Keratinocyte (primary cell): ENCODE results near the gene ABHD2. TPM values are rescaled to one million over a fixed set of nuclear protein-coding genes. Genes with fewer than 3 reads are reported as not detected.

Source experiments
- DNase-seq: peaks from one replicate; pipeline ENCODE4 v3.0.0-alpha.2; 2011; ENCODE audit warnings: low read depth, missing footprints, low spot score
- FAIRE-seq: peaks from 2 replicates; lab custom pipeline; 2011; peaks lifted over from hg19 to GRCh38; lab: Jason Lieb, UNC
- H2AFZ ChIP-seq: 2 replicates; pipeline ENCODE4 v1.6.0; 2012; ENCODE audit warnings: low read length, control low read depth, inconsistent platforms; ENCODE audit not compliant: control insufficient read depth
- H3K27ac ChIP-seq: 2 replicates; pipeline ENCODE4 v1.5.1; 2011; ENCODE audit warnings: low read length; ENCODE audit not compliant: control insufficient read depth, insufficient read depth
- H3K27me3 ChIP-seq: 3 replicates; pipeline ENCODE4 v1.6.0; 2011; ENCODE audit warnings: low read length; ENCODE audit not compliant: control insufficient read depth, insufficient read depth; ENCODE audit errors: extremely low read depth
- H3K36me3 ChIP-seq, 2 experiments: 2 replicates in 1 of 2; 3 replicates in 1 of 2; pipeline ENCODE4 v1.5.1; 2011; ENCODE audit warnings: low read length in 2 of 2, mild to moderate bottlenecking in 1 of 2; ENCODE audit not compliant: control insufficient read depth in 2 of 2, insufficient read depth in 2 of 2; ENCODE audit errors: extremely low read depth in 1 of 2
- H3K4me1 ChIP-seq: 3 replicates; pipeline ENCODE4 v1.5.1; 2011; ENCODE audit warnings: low read length; ENCODE audit not compliant: control insufficient read depth, insufficient read depth; ENCODE audit errors: extremely low read depth
- H3K4me2 ChIP-seq: 3 replicates; pipeline ENCODE4 v1.6.0; 2011; ENCODE audit warnings: low read depth, low read length; ENCODE audit not compliant: control insufficient read depth, insufficient read depth; ENCODE audit errors: extremely low read depth
- H3K4me3 ChIP-seq, 3 experiments: fragments of 200-600 bp in 1 of 3; sonication (generic) in 1 of 3; 2 replicates in 2 of 3; 3 replicates in 1 of 3; pipeline ENCODE4 v1.5.1; 2011 to 2016; ENCODE audit warnings: low read length in 3 of 3, mild to moderate bottlenecking in 3 of 3, control low read depth in 2 of 3, inconsistent platforms in 1 of 3, low read depth in 1 of 3, mixed read lengths in 1 of 3, mixed run types in 1 of 3, moderate library complexity in 1 of 3; ENCODE audit not compliant: control insufficient read depth in 2 of 3, insufficient read depth in 2 of 3; ENCODE audit errors: extremely low read depth in 1 of 3
- H3K79me2 ChIP-seq: 2 replicates; pipeline ENCODE4 v1.6.0; 2012; ENCODE audit warnings: low read length; ENCODE audit not compliant: control insufficient read depth, insufficient read depth
- H3K9ac ChIP-seq: 3 replicates; pipeline ENCODE4 v1.6.0; 2011; ENCODE audit warnings: low read length; ENCODE audit not compliant: control insufficient read depth, insufficient read depth; ENCODE audit errors: extremely low read depth
- H3K9me1 ChIP-seq: 3 replicates; pipeline ENCODE4 v1.6.0; 2011; ENCODE audit warnings: low read length; ENCODE audit not compliant: control insufficient read depth, insufficient read depth; ENCODE audit errors: extremely low read depth
- H3K9me3 ChIP-seq: 2 replicates; pipeline ENCODE4 v1.5.1; 2012; ENCODE audit warnings: low read depth, low read length; ENCODE audit not compliant: control insufficient read depth
- H4K20me1 ChIP-seq: 3 replicates; pipeline ENCODE4 v1.6.0; 2011; ENCODE audit warnings: low read length; ENCODE audit not compliant: control insufficient read depth, insufficient read depth; ENCODE audit errors: extremely low read depth
- EZH2 ChIP-seq: IDR thresholded peaks from one replicate; pipeline ENCODE4 v1.6.1; 2012; ENCODE audit warnings: inconsistent platforms, mild to moderate bottlenecking, low read length, moderate library complexity
- dilution Hi-C: fragments of 300-500 bp; cut with MboI; formaldehyde crosslinking; loops from one replicate; pipeline ENCODE4 v1.7.0; 2020; ENCODE audit warnings: low sequenced_read_pairs; ENCODE audit not compliant: extremely low pct_ligation_motif_present
- polyA plus RNA-seq, 5 experiments: library from polyadenylated mRNA; depleted of rRNA in 3 of 5; stranded (reverse) in 3 of 5; stranded (forward) in 1 of 5; unstranded in 1 of 5; fragments of >200 nt; gene quantifications; 1 replicate in 1 of 5; 2 replicates in 3 of 5; 3 replicates in 1 of 5; pipeline versions ENCODE4 v1.2.1 to v1.2.3, GENCODE V29; 2011 to 2012; ENCODE audit warnings: missing spikeins in 2 of 5, low read depth in 1 of 5, low replicate concordance in 1 of 5
- TF ChIP-seq, protein P1 (sequence below), 3 experiments: IDR thresholded peaks in 1 of 3; conservative IDR thresholded peaks in 1 of 3; optimal IDR thresholded peaks in 1 of 3; 2 replicates in 2 of 3; 3 replicates in 1 of 3; pipeline versions ENCODE3 to v1.5.1; 2011; ENCODE audit warnings: low read length in 3 of 3, mild to moderate bottlenecking in 3 of 3, moderate library complexity in 2 of 3, control low read depth in 1 of 3, inconsistent platforms in 1 of 3; ENCODE audit not compliant: insufficient read depth in 2 of 3; ENCODE audit errors: extremely low read depth in 1 of 3

The ABHD2 gene
- polyA plus RNA-seq, 1 donor (not counting 4 experiments of a cell fraction or from before 2014, with no cell fraction given): 22.8 TPM

GRCh38 chr15:89157918-89158564, 69.8 kb downstream of the ABHD2 start:
- Histone ChIP-seq H3K9ac (no peak overlapping the region), H3K27me3 (no peaks in the 10 kb centered on the region), H3K4me3 (no peak overlapping the region), H3K27ac (no peak overlapping the region), H3K36me3 (peaks cover 6 to 7% of the 10 kb centered on the region in 2 experiments), H3K9me3 (no peaks in the 10 kb centered on the region), H3K4me2 (no peak overlapping the region), H3K4me1 (no peaks in the 10 kb centered on the region), H3K79me2 (no peaks in the 10 kb centered on the region), H2AFZ (no peak overlapping the region), H3K9me1 (no peaks in the 10 kb centered on the region), H4K20me1 (no peaks in the 10 kb centered on the region)
- dilution Hi-C loops: no loop called here
- DNase-seq (no peak), FAIRE-seq (no peak)
- TF ChIP-seq, protein P1, sequence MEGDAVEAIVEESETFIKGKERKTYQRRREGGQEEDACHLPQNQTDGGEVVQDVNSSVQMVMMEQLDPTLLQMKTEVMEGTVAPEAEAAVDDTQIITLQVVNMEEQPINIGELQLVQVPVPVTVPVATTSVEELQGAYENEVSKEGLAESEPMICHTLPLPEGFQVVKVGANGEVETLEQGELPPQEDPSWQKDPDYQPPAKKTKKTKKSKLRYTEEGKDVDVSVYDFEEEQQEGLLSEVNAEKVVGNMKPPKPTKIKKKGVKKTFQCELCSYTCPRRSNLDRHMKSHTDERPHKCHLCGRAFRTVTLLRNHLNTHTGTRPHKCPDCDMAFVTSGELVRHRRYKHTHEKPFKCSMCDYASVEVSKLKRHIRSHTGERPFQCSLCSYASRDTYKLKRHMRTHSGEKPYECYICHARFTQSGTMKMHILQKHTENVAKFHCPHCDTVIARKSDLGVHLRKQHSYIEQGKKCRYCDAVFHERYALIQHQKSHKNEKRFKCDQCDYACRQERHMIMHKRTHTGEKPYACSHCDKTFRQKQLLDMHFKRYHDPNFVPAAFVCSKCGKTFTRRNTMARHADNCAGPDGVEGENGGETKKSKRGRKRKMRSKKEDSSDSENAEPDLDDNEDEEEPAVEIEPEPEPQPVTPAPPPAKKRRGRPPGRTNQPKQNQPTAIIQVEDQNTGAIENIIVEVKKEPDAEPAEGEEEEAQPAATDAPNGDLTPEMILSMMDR (optimal IDR thresholded peaks at IDR 0.05 in 1 of 3, IDR thresholded peaks at IDR 0.05 in 1 of 3, conservative IDR thresholded peaks at IDR 0.05 in 1 of 3; ENCODE audit: extremely low read depth in 1 of 3, insufficient read depth in 2 of 3, low read length in 3 of 3): no peak
- TF ChIP-seq EZH2: no peak

- Histone ChIP-seq H2AFZ (no peak overlapping the region), H3K9me1 (no peaks in the 10 kb centered on the region), H3K4me1 (peaks cover 3% of the 10 kb centered on the region), H3K9me3 (no peaks in the 10 kb centered on the region), H3K27me3 (no peaks in the 10 kb centered on the region), H4K20me1 (no peaks in the 10 kb centered on the region), H3K9ac (no peak overlapping the region), H3K36me3 (peaks cover 0 to 2% of the 10 kb centered on the region in 2 experiments), H3K4me3 (no peak overlapping the region), H3K4me2 (no peak overlapping the region), H3K79me2 (no peaks in the 10 kb centered on the region), H3K27ac (no peak overlapping the region)
- dilution Hi-C loops: no loop called here
- TF ChIP-seq, protein P1 (optimal IDR thresholded peaks at IDR 0.05 in 1 of 3, IDR thresholded peaks at IDR 0.05 in 1 of 3, conservative IDR thresholded peaks at IDR 0.05 in 1 of 3; ENCODE audit: extremely low read depth in 1 of 3, insufficient read depth in 2 of 3, low read length in 3 of 3): no peak
- TF ChIP-seq EZH2: no peak
- FAIRE-seq (no peak), DNase-seq (no peak)
These were observed 73.4 kb downstream of the ABHD2 start for GRCh38 chr15:89161666-89162065.
